K562 (cell line): ENCODE measurements around the gene DYNC1H1. TPM values are rescaled to one million over a fixed set of nuclear protein-coding genes. Genes with fewer than 3 reads are reported as not detected.

Experiments used
- CHD1 ChIP-seq: fragments of 200-600 bp; sonication (generic); IDR thresholded peaks from one replicate; pipeline ENCODE4 v1.6.1; 2012; ENCODE audit warnings: mild to moderate bottlenecking, moderate library complexity, low read length, inconsistent platforms
- EP300 ChIP-seq: IDR thresholded peaks from 2 replicates; pipeline ENCODE4 v1.6.1; 2012; ENCODE audit warnings: low read length, improper control_type of control experiment
- GTF2F1 ChIP-seq: IDR thresholded peaks from 2 replicates; pipeline ENCODE4 v1.6.1; 2011; ENCODE audit warnings: low read depth, low read length, improper control_type of control experiment
- ILF3 ChIP-seq: fragments of 450-650 bp; IDR thresholded peaks from 2 replicates; pipeline ENCODE4 v1.6.1; 2018; ENCODE audit warnings: antibody characterized with exemption, mild to moderate bottlenecking, moderate library complexity, borderline replicate concordance
- ZMIZ1 ChIP-seq, 2 experiments: fragments of 150-350 bp in 1 of 2; IDR thresholded peaks; 2 replicates each; pipeline ENCODE4 v1.6.1; 2012 to 2016; ENCODE audit warnings: low read depth in 2 of 2, low read length in 2 of 2, mild to moderate bottlenecking in 1 of 2, moderate library complexity in 1 of 2
- ZNF175 ChIP-seq: fragments of 200-800 bp; sonication (Bioruptor generic); IDR thresholded peaks from 2 replicates; pipeline ENCODE4 v1.6.1; 2016; ENCODE audit warnings: low read depth, mild to moderate bottlenecking, missing genetic modification characterization, missing compliant biosample characterization
- polyA plus RNA-seq, 8 experiments: library from polyadenylated mRNA; depleted of rRNA in 4 of 8; stranded (reverse) in 5 of 8; unstranded in 3 of 8; fragments of >200 nt; fragmentation: Nextera tagmentation in 2 of 8; fragmentation: Illumina TruSeq in 1 of 8; extraction: Ambion mirVana in 2 of 8; extraction: Trizol in 1 of 8; gene quantifications; 2 replicates each; pipeline versions ENCODE4 v1.2.1 to v1.2.3, GENCODE V29; 2011 to 2014; ENCODE audit warnings: inconsistent platforms in 1 of 8, missing spikeins in 1 of 8
- total RNA-seq, 7 experiments: library from RNA; depleted of rRNA in 6 of 7; stranded (reverse); fragments of >200 nt in 6 of 7; fragmentation: Illumina TruSeq in 2 of 7; extraction: Trizol in 2 of 7; gene quantifications; 2 replicates each; pipeline versions ENCODE4 v1.2.1 to v1.2.3, GENCODE V29; 2011 to 2021; ENCODE audit warnings: low replicate concordance in 1 of 7
- TF ChIP-seq, protein P1 (sequence below): fragments of 250-450 bp; sonication (Bioruptor Pico); IDR thresholded peaks from 2 replicates; pipeline ENCODE4 v1.6.1; 2021; ENCODE audit warnings: mild to moderate bottlenecking

DYNC1H1 gene
- total and polyA plus RNA-seq, 9 of the 15 experiments (the other 6 are each of a cell fraction or from before 2014, with no cell fraction given) = 31.9 to 335 (median 115) TPM

GRCh38 chr14:102016420-102017090 is 52.2 kb downstream of the DYNC1H1 start (continued):
- TF ChIP-seq ZMIZ1 (IDR thresholded peaks at IDR 0.05; ENCODE audit: low read depth in 2 of 2, low read length in 2 of 2) (no peak), EP300 (no peak), GTF2F1 (no peak), CHD1 (no peak), ZNF175 (no peak), ILF3 (no peak)
- TF ChIP-seq, protein P1, sequence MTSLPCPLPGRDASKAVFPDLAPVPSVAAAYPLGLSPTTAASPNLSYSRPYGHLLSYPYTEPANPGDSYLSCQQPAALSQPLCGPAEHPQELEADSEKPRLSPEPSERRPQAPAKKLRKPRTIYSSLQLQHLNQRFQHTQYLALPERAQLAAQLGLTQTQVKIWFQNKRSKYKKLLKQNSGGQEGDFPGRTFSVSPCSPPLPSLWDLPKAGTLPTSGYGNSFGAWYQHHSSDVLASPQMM (CRISPR knock-in tag) = no peak
